ENCODE measurements around the gene VOPP1. TPM values are rescaled to one million over a fixed set of nuclear protein-coding genes. Genes with fewer than 3 reads are reported as not detected.

VOPP1 gene
- total RNA-seq, 4 donors from 2014 or later = 23.7 to 42.1 (median 37.5) TPM

GRCh38 chr7:55548295-55548731 is 24.0 kb downstream of the VOPP1 start:
- no peak overlapping the region for H3K4me3 ChIP-seq
- TF ChIP-seq, protein P1, sequence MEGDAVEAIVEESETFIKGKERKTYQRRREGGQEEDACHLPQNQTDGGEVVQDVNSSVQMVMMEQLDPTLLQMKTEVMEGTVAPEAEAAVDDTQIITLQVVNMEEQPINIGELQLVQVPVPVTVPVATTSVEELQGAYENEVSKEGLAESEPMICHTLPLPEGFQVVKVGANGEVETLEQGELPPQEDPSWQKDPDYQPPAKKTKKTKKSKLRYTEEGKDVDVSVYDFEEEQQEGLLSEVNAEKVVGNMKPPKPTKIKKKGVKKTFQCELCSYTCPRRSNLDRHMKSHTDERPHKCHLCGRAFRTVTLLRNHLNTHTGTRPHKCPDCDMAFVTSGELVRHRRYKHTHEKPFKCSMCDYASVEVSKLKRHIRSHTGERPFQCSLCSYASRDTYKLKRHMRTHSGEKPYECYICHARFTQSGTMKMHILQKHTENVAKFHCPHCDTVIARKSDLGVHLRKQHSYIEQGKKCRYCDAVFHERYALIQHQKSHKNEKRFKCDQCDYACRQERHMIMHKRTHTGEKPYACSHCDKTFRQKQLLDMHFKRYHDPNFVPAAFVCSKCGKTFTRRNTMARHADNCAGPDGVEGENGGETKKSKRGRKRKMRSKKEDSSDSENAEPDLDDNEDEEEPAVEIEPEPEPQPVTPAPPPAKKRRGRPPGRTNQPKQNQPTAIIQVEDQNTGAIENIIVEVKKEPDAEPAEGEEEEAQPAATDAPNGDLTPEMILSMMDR (IDR thresholded peaks at IDR 0.05) = no peak
- TF ChIP-seq EP300 (IDR thresholded peaks at IDR 0.05) (no peak), POLR2AphosphoS5 (IDR thresholded peaks at IDR 0.05) (no peak), POLR2A (IDR thresholded peaks at IDR 0.05; ENCODE audit: low read depth) (no peak)
- WGBS = 87% methylated on average over 7 of the region's 7 CpGs
- no peak overlapping the region for H3K27ac ChIP-seq (replicated peaks in 1 of 4)
- no peaks in the 10 kb centered on the region for H3K9me3 ChIP-seq
- intact Hi-C loops (cut with DNase I) = no loop called here
- DNase-seq (ENCODE audit: extremely low spot score) = no peak
- no peaks in the 10 kb centered on the region for H3K27me3 ChIP-seq
- H3K36me3 ChIP-seq = no peaks in the 10 kb centered on the region
- H3K4me1 ChIP-seq = peaks cover 41 to 59% (median 45%) of the 10 kb centered on the region in 4 donors

GRCh38 chr7:55546814-55547213 is 25.5 kb downstream of the VOPP1 start:
- 39% methylated on average over 5 of the region's 5 CpGs for WGBS
- intact Hi-C loops (cut with DNase I) = no loop called here
- DNase-seq (ENCODE audit: extremely low spot score) = no peak
- no peak overlapping the region for H3K4me3 ChIP-seq
- no peaks in the 10 kb centered on the region for H3K27me3 ChIP-seq
- no peak overlapping the region for H3K27ac ChIP-seq (replicated peaks in 1 of 4)
- no peaks in the 10 kb centered on the region for H3K36me3 ChIP-seq
- H3K9me3 ChIP-seq = no peaks in the 10 kb centered on the region
- H3K4me1 ChIP-seq = peaks cover 26 to 44% (median 31%) of the 10 kb centered on the region in 4 donors
- TF ChIP-seq, protein P1 (IDR thresholded peaks at IDR 0.05) = no peak
- TF ChIP-seq POLR2A (IDR thresholded peaks at IDR 0.05; ENCODE audit: low read depth) (no peak), EP300 (IDR thresholded peaks at IDR 0.05) (no peak), POLR2AphosphoS5 (IDR thresholded peaks at IDR 0.05) (peak in 1 of 2 donors; percentile 19)

DNA sequence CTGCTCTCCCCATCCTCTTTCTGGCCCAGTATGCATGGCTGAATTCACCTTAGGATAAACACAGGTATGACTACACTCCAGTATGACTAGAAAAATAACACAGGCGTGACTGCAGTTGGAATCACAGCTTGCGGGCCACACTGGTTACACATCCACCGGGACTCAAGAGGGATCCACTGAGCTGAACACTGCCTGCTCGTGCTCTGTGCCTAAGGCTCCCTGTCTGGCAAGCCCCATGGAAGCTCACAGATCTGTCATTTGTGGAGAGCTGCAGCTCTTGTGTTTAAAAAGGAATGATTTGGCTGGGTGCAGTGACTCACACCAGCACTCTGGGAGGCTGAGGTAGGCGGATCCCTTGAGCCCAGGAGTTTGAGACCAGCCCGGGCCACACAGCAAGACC is 26.8 kb downstream of the VOPP1 start:
- Histone ChIP-seq H3K36me3 (no peaks in the 10 kb centered on the region), H3K27ac (replicated peaks in 1 of 4) (no peak overlapping the region), H3K9me3 (no peaks in the 10 kb centered on the region), H3K4me3 (no peak overlapping the region), H3K4me1 (peaks cover 26 to 43% (median 27%) of the 10 kb centered on the region in 4 donors), H3K27me3 (no peaks in the 10 kb centered on the region)
- TF ChIP-seq POLR2A (IDR thresholded peaks at IDR 0.05; ENCODE audit: low read depth) = no peak
- TF ChIP-seq, protein P1 (IDR thresholded peaks at IDR 0.05) = peak in 1 of 3 experiments; percentile 9
- no peak for TF ChIP-seq POLR2AphosphoS5 (IDR thresholded peaks at IDR 0.05)
- no peak for TF ChIP-seq EP300 (IDR thresholded peaks at IDR 0.05)
- intact Hi-C loops (cut with DNase I) = no loop called here
- WGBS = 75% methylated on average over 5 of the region's 6 CpGs
- no peak for DNase-seq (ENCODE audit: extremely low spot score)

DNA sequence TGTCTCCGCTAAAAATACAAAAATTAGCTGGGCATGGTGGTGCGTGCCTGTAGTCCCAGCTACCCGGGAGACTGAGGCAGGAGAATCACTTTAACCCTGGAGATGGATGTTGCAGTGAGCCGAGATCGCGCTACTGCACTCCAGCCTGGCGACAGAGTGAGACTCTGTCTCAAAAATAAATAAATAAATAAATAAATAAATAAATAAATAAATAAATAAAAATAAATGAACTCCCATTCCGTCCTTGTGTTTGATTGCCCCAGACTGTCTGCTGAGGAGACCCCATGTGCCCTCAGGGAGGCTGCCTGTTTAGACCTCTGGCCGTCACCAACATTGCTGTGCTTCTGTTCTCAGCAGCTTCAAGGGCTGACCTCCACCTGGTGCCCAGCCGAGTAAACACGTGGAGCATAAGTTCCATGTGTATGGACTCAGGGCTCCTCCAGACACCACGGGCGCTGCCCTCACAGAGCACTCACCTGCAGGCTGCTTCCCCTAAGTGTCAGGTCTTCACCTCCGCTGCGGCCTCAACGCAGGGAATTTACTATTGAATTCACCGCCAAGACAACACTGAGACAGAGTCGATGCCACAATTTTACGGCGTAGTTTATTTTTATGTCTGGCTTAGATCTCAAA is 32.0 kb downstream of the VOPP1 start:
- Histone ChIP-seq H3K9me3 (no peaks in the 10 kb centered on the region), H3K36me3 (no peaks in the 10 kb centered on the region), H3K27ac (replicated peaks in 1 of 4) (no peak overlapping the region), H3K4me1 (peaks cover 10 to 39% (median 31%) of the 10 kb centered on the region in 4 donors), H3K4me3 (no peak overlapping the region), H3K27me3 (no peaks in the 10 kb centered on the region)
- WGBS = 98% methylated on average over 20 of the region's 20 CpGs
- DNase-seq (ENCODE audit: extremely low spot score) = no peak
- intact Hi-C loops (cut with DNase I) = no loop called here
- TF ChIP-seq EP300 (IDR thresholded peaks at IDR 0.05) (no peak), POLR2A (IDR thresholded peaks at IDR 0.05; ENCODE audit: low read depth) (no peak), POLR2AphosphoS5 (IDR thresholded peaks at IDR 0.05) (no peak)
- TF ChIP-seq, protein P1 (IDR thresholded peaks at IDR 0.05) = no peak
